ENCODE data around the gene ZNF3. TPM values are rescaled to one million over a fixed set of nuclear protein-coding genes. Genes with fewer than 3 reads are reported as not detected.
A peak's percentile ranks its signal among the peaks of the same experiment; 100 is the strongest.

ZNF3 gene
- total RNA-seq, 1 experiment from 2014 or later = 29.1 TPM

GRCh38 chr7:100059251-100059739 is 22.2 kb downstream of the ZNF3 start:
- no peak for DNase-seq (ENCODE audit: extremely low read depth, low read depth)

GRCh38 chr7:100057006-100057405 is 24.5 kb downstream of the ZNF3 start:
- no peak for DNase-seq (ENCODE audit: extremely low read depth, low read depth)

- DNase-seq (ENCODE audit: extremely low read depth, low read depth) = peak; percentile 78
Observed at GRCh38 chr7:100053215-100053614, 28.3 kb downstream of the ZNF3 start.

GRCh38 chr7:100051611-100052010 is 29.9 kb downstream of the ZNF3 start:
- DNase-seq (ENCODE audit: extremely low read depth, low read depth) = no peak

GRCh38 chr7:100049441-100050291 is 31.9 kb downstream of the ZNF3 start, which contains the start of gene ZSCAN21:
Gene ZSCAN21, plus strand, starts transcription at chr7:100049774. Its CDS starts 7,233 bp downstream, at chr7:100057007.
- DNase-seq (ENCODE audit: extremely low read depth, low read depth) = peak; percentile 63

GRCh38 chr7:100048680-100049079 is 32.8 kb downstream of the ZNF3 start:
- DNase-seq (ENCODE audit: extremely low read depth, low read depth) = no peak

- DNase-seq (ENCODE audit: extremely low read depth, low read depth) = peak; percentile 24
Observed at GRCh38 chr7:100044718-100045117, 36.8 kb downstream of the ZNF3 start.

GRCh38 chr7:100040575-100040974 is 40.9 kb downstream of the ZNF3 start:
- DNase-seq (ENCODE audit: extremely low read depth, low read depth) = no peak

- no peak for DNase-seq (ENCODE audit: extremely low read depth, low read depth)
Observed at GRCh38 chr7:100038326-100038725, 43.2 kb downstream of the ZNF3 start.

GRCh38 chr7:100035876-100036275 is 45.6 kb downstream of the ZNF3 start:
- DNase-seq (ENCODE audit: extremely low read depth, low read depth) = no peak

- DNase-seq (ENCODE audit: extremely low read depth, low read depth) = no peak
Observed at GRCh38 chr7:100034871-100035510, 46.5 kb downstream of the ZNF3 start.

GRCh38 chr7:100033526-100033925 is 48.0 kb downstream of the ZNF3 start:
- no peak for DNase-seq (ENCODE audit: extremely low read depth, low read depth)

- no peak for DNase-seq (ENCODE audit: extremely low read depth, low read depth)
Observed at GRCh38 chr7:100029596-100029995, 51.9 kb downstream of the ZNF3 start.

GRCh38 chr7:100027197-100027596 is 54.3 kb downstream of the ZNF3 start:
- DNase-seq (ENCODE audit: extremely low read depth, low read depth) = no peak

GRCh38 chr7:100024020-100024619 is 57.4 kb downstream of the ZNF3 start:
- DNase-seq (ENCODE audit: extremely low read depth, low read depth) = no peak

- no peak for DNase-seq (ENCODE audit: extremely low read depth, low read depth)
Observed at GRCh38 chr7:100023526-100023925, 58.0 kb downstream of the ZNF3 start.

GRCh38 chr7:100022621-100023020 is 58.9 kb downstream of the ZNF3 start:
- no peak for DNase-seq (ENCODE audit: extremely low read depth, low read depth)

- no peak for DNase-seq (ENCODE audit: extremely low read depth, low read depth)
Observed at GRCh38 chr7:100021297-100021696, 60.2 kb downstream of the ZNF3 start.
